Gastrocnemius medialis (tissue), 4 donors: ENCODE data around the gene TTN.

Source experiments
- CTCF ChIP-seq, 5 experiments: fragments of 450-650 bp in 3 of 5; fragments of 200-600 bp in 2 of 5; sonication (generic) in 2 of 5; IDR thresholded peaks in 4 of 5; conservative IDR thresholded peaks in 1 of 5; 1 replicate in 4 of 5; 2 replicates in 1 of 5; pipeline ENCODE4 v1.5.1; 2016 to 2019; ENCODE audit warnings: antibody characterized with exemption in 5 of 5, mild to moderate bottlenecking in 3 of 5, moderate library complexity in 3 of 5
- POLR2A ChIP-seq, 2 donors: fragments of 450-650 bp; IDR thresholded peaks; one replicate each; pipeline ENCODE4 v1.6.1; 2017; ENCODE audit warnings: antibody characterized with exemption in 2 of 2, mild to moderate bottlenecking in 2 of 2, moderate library complexity in 2 of 2

- TF ChIP-seq CTCF (IDR thresholded peaks at IDR 0.05 in 4 of 5, conservative IDR thresholded peaks at IDR 0.05 in 1 of 5) (no peak), POLR2A (IDR thresholded peaks at IDR 0.05) (no peak)
These were observed 294.7 kb downstream of the TTN start for GRCh38 chr2:178512484-178512883.
